ENCODE measurements around the gene AHNAK. TPM values are rescaled to one million over a fixed set of nuclear protein-coding genes. Genes with fewer than 3 reads are reported as not detected.

Gene AHNAK
- total RNA-seq, 1 donor from 2014 or later = 14.9 TPM

GRCh38 chr11:62420882-62421281 is 125.7 kb downstream of the AHNAK start:
- Mint-ChIP-seq H3K9me3 (no peaks in the 10 kb centered on the region), H3K27me3 (ENCODE audit: insufficient read depth, low read depth) (peaks cover 2% of the 10 kb centered on the region)
- TF ChIP-seq EZH2phosphoT487 (IDR thresholded peaks at IDR 0.05) = no peak
- TF ChIP-seq, protein P1, sequence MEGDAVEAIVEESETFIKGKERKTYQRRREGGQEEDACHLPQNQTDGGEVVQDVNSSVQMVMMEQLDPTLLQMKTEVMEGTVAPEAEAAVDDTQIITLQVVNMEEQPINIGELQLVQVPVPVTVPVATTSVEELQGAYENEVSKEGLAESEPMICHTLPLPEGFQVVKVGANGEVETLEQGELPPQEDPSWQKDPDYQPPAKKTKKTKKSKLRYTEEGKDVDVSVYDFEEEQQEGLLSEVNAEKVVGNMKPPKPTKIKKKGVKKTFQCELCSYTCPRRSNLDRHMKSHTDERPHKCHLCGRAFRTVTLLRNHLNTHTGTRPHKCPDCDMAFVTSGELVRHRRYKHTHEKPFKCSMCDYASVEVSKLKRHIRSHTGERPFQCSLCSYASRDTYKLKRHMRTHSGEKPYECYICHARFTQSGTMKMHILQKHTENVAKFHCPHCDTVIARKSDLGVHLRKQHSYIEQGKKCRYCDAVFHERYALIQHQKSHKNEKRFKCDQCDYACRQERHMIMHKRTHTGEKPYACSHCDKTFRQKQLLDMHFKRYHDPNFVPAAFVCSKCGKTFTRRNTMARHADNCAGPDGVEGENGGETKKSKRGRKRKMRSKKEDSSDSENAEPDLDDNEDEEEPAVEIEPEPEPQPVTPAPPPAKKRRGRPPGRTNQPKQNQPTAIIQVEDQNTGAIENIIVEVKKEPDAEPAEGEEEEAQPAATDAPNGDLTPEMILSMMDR (IDR thresholded peaks at IDR 0.05) = no peak
- TF ChIP-seq EZH2 (IDR thresholded peaks at IDR 0.05) = no peak

DNA sequence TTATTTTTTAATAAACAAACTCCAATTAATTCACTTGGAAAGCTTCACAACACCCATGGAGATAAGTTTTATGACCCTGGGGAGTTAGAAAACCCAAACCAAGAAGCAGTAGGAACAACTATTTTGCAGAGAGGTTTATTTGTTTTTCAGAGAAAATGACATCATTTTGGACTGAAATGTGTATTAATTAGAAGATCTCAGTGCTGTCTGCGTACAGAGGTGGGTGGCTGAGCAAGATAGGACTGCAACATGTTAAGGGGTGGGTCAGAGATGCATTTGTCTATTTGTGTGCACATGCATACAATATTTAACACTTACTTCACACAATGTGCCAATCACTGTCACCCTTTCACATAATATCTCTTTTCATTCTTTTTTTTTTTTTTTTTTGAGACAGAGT is 126.7 kb downstream of the AHNAK start:
- no peak for TF ChIP-seq EZH2phosphoT487 (IDR thresholded peaks at IDR 0.05)
- TF ChIP-seq EZH2 (IDR thresholded peaks at IDR 0.05) = no peak
- TF ChIP-seq, protein P1 (IDR thresholded peaks at IDR 0.05) = no peak
- Histone ChIP-seq H3K9me3 (ENCODE audit: low read depth) (no peaks in the 10 kb centered on the region), H2AFZ (replicated peaks) (no peak overlapping the region), H3K79me2 (ENCODE audit: low read depth) (no peaks in the 10 kb centered on the region), H3K4me2 (no peak overlapping the region), H3K36me3 (no peaks in the 10 kb centered on the region), H3K4me1 (peaks cover 4% of the 10 kb centered on the region), H4K20me1 (ENCODE audit: low read depth) (no peaks in the 10 kb centered on the region), H3K27me3 (no peaks in the 10 kb centered on the region), H3K4me3 (no peak overlapping the region), H3K27ac (no peak overlapping the region), H3F3A (ENCODE audit: low read depth) (peaks cover 19% of the 10 kb centered on the region), H3K9ac (no peak overlapping the region)
- Mint-ChIP-seq H3K4me1 (peaks cover 20% of the 10 kb centered on the region), H3K9me3 (no peaks in the 10 kb centered on the region), H3K36me3 (no peaks in the 10 kb centered on the region), H3K4me3 (no peak overlapping the region), H3K27ac (no peak overlapping the region), H3K27me3 (ENCODE audit: insufficient read depth, low read depth) (peaks cover 2% of the 10 kb centered on the region)
- no peak for DNase-seq (ENCODE audit: low spot score)

More at GRCh38 chr11:62420882-62421281, 125.7 kb downstream of the AHNAK start:
- no peaks in the 10 kb centered on the region for H3K27me3 ChIP-seq
- no peaks in the 10 kb centered on the region for H4K20me1 ChIP-seq (ENCODE audit: low read depth)
- Mint-ChIP-seq H3K27ac (peak overlapping the region; percentile 18), H3K4me1 (peaks cover 20% of the 10 kb centered on the region), H3K36me3 (no peaks in the 10 kb centered on the region), H3K4me3 (no peak overlapping the region)
- peaks cover 19% of the 10 kb centered on the region for H3F3A ChIP-seq (ENCODE audit: low read depth)
- no peak for DNase-seq (ENCODE audit: low spot score)
- H3K4me2 ChIP-seq = no peak overlapping the region
- no peaks in the 10 kb centered on the region for H3K79me2 ChIP-seq (ENCODE audit: low read depth)
- H3K4me1 ChIP-seq = peaks cover 4% of the 10 kb centered on the region
- H3K4me3 ChIP-seq = no peak overlapping the region
- H3K36me3 ChIP-seq = no peaks in the 10 kb centered on the region
- H3K9ac ChIP-seq = no peak overlapping the region
- no peak overlapping the region for H2AFZ ChIP-seq (replicated peaks)
- H3K9me3 ChIP-seq (ENCODE audit: low read depth) = no peaks in the 10 kb centered on the region
- H3K27ac ChIP-seq = no peak overlapping the region

- Mint-ChIP-seq H3K9me3 (no peaks in the 10 kb centered on the region), H3K27me3 (ENCODE audit: insufficient read depth, low read depth) (peaks cover 2% of the 10 kb centered on the region), H3K36me3 (no peaks in the 10 kb centered on the region), H3K27ac (no peak overlapping the region), H3K4me3 (no peak overlapping the region), H3K4me1 (peaks cover 18% of the 10 kb centered on the region)
- Histone ChIP-seq H3K79me2 (ENCODE audit: low read depth) (no peaks in the 10 kb centered on the region), H4K20me1 (ENCODE audit: low read depth) (no peaks in the 10 kb centered on the region), H3K4me2 (no peak overlapping the region), H3K9me3 (ENCODE audit: low read depth) (no peaks in the 10 kb centered on the region), H3K36me3 (no peaks in the 10 kb centered on the region), H3K4me1 (peaks cover 4% of the 10 kb centered on the region), H3F3A (ENCODE audit: low read depth) (peaks cover 15% of the 10 kb centered on the region), H3K27ac (no peak overlapping the region), H3K4me3 (no peak overlapping the region), H3K27me3 (no peaks in the 10 kb centered on the region), H3K9ac (no peak overlapping the region), H2AFZ (replicated peaks) (no peak overlapping the region)
- DNase-seq (ENCODE audit: low spot score) = no peak
- TF ChIP-seq EZH2 (IDR thresholded peaks at IDR 0.05) = no peak
- no peak for TF ChIP-seq EZH2phosphoT487 (IDR thresholded peaks at IDR 0.05)
- TF ChIP-seq, protein P1 (IDR thresholded peaks at IDR 0.05) = no peak
These were observed 127.2 kb downstream of the AHNAK start for GRCh38 chr11:62419314-62419929.
